OCI-LY3 (cell line): ENCODE data around the gene RALA.

Source experiments
- CTCF ChIP-seq: fragments of 200-600, 300-600 bp; sonication (generic); IDR thresholded peaks from 2 replicates; pipeline ENCODE4 v1.5.1; 2014; ENCODE audit warnings: antibody characterized with exemption, low read length, low read depth
- EZH2phosphoT487 ChIP-seq: fragments of 200-600 bp; shearing (Covaris generic); IDR thresholded peaks from 2 replicates; pipeline ENCODE4 v1.6.1; 2018; ENCODE audit warnings: antibody characterized with exemption, mixed run types, low read depth

- TF ChIP-seq CTCF (no peak), EZH2phosphoT487 (no peak)
These were observed 121.9 kb downstream of the RALA start for GRCh38 chr7:39745320-39745719.
